ENCODE data around the gene CLHC1.

The CLHC1 gene

GRCh38 chr2:55151733-55152433 lies 80.2 kb downstream of the CLHC1 start:
- DNase-seq (ENCODE audit: low read depth) = no peak
- H3K4me3 ChIP-seq (ENCODE audit: control insufficient read depth, low read depth, low read length) = no peak overlapping the region
- TF ChIP-seq, protein P1, sequence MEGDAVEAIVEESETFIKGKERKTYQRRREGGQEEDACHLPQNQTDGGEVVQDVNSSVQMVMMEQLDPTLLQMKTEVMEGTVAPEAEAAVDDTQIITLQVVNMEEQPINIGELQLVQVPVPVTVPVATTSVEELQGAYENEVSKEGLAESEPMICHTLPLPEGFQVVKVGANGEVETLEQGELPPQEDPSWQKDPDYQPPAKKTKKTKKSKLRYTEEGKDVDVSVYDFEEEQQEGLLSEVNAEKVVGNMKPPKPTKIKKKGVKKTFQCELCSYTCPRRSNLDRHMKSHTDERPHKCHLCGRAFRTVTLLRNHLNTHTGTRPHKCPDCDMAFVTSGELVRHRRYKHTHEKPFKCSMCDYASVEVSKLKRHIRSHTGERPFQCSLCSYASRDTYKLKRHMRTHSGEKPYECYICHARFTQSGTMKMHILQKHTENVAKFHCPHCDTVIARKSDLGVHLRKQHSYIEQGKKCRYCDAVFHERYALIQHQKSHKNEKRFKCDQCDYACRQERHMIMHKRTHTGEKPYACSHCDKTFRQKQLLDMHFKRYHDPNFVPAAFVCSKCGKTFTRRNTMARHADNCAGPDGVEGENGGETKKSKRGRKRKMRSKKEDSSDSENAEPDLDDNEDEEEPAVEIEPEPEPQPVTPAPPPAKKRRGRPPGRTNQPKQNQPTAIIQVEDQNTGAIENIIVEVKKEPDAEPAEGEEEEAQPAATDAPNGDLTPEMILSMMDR (IDR thresholded peaks at IDR 0.05; ENCODE audit: control insufficient read depth, insufficient read depth, low read depth, low read length, missing control alignments) = no peak

GRCh38 chr2:55150834-55151233 lies 81.3 kb downstream of the CLHC1 start:
- no peak for DNase-seq (ENCODE audit: low read depth)
- no peak overlapping the region for H3K4me3 ChIP-seq (ENCODE audit: control insufficient read depth, low read depth, low read length)
- TF ChIP-seq, protein P1 (IDR thresholded peaks at IDR 0.05; ENCODE audit: control insufficient read depth, insufficient read depth, low read depth, low read length, missing control alignments) = no peak

- no peak overlapping the region for H3K4me3 ChIP-seq (ENCODE audit: control insufficient read depth, low read depth, low read length)
- TF ChIP-seq, protein P1 (IDR thresholded peaks at IDR 0.05; ENCODE audit: control insufficient read depth, insufficient read depth, low read depth, low read length, missing control alignments) = no peak
- DNase-seq (ENCODE audit: low read depth) = peak; percentile 52
These were observed 83.8 kb downstream of the CLHC1 start for GRCh38 chr2:55148269-55148668.

DNA sequence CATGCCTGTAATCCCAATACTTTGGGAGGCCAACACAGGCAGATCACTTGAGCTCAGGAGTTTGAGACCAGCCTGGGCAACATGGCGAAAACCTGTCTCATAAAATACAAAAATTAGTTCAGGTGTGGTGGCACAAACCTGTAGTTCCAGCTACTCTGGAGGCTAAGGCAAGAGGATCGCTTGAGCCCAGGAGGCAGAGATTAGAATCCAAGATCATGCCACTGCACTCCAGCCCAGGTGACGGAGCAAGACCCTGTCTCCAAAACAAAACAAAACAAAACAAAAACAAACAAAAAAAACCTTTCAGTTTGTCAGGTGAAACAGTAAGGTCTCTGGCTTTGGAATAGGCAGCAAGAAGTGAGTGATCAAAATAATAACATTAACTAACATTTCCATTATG lies 84.6 kb downstream of the CLHC1 start:
- TF ChIP-seq, protein P1 (IDR thresholded peaks at IDR 0.05; ENCODE audit: control insufficient read depth, insufficient read depth, low read depth, low read length, missing control alignments) = no peak
- no peak for DNase-seq (ENCODE audit: low read depth)
- H3K4me3 ChIP-seq (ENCODE audit: control insufficient read depth, low read depth, low read length) = no peak overlapping the region

DNA sequence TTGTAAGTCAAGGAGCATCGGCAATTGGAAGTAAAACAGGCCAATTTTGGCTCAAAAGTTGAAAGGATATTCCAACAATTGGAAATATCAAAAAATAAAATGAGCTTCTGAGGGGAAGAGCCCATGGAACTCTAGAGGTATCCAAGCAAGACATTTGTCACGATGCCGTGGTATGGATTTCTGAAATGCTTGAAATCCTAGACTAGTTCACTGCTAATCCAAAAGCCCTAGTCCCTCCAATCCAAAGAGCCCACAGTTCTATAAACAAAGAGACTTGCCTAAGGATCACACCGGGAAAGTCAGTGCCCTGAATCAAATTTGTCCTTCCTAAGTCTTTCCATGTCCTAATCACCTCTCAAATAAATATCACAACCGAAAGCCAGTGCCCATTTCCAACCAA lies 85.1 kb downstream of the CLHC1 start:
- TF ChIP-seq, protein P1 (IDR thresholded peaks at IDR 0.05; ENCODE audit: control insufficient read depth, insufficient read depth, low read depth, low read length, missing control alignments) = no peak

GRCh38 chr2:55146263-55146662 lies 85.8 kb downstream of the CLHC1 start:
- TF ChIP-seq, protein P1 (IDR thresholded peaks at IDR 0.05; ENCODE audit: control insufficient read depth, insufficient read depth, low read depth, low read length, missing control alignments) = no peak

More for the DNA sequence above, 85.1 kb downstream of the CLHC1 start:
- DNase-seq (ENCODE audit: low read depth) = no peak
- H3K4me3 ChIP-seq (ENCODE audit: control insufficient read depth, low read depth, low read length) = no peak overlapping the region

More at GRCh38 chr2:55146263-55146662, 85.8 kb downstream of the CLHC1 start:
- no peak for DNase-seq (ENCODE audit: low read depth)
- no peak overlapping the region for H3K4me3 ChIP-seq (ENCODE audit: control insufficient read depth, low read depth, low read length)

Measured in AG09309 (cell line).